Upper lobe of left lung (tissue), 4 donors: ENCODE data around the gene TTC12.

Experiments
- POLR2A ChIP-seq, 4 donors: fragments of 450-650 bp; IDR thresholded peaks; one replicate each; pipeline ENCODE4 v1.5.1; 2016 to 2017; ENCODE audit warnings: antibody characterized with exemption in 4 of 4, mild to moderate bottlenecking in 2 of 4
- POLR2AphosphoS5 ChIP-seq, 2 donors: sonication (generic); formaldehyde crosslinking; IDR thresholded peaks; one replicate each; pipeline ENCODE4 v1.5.1; 2017; ENCODE audit warnings: antibody characterized with exemption in 2 of 2
- TF ChIP-seq, protein P1 (sequence below), 6 experiments: fragments of 450-650 bp in 4 of 6; fragments of 200-600 bp in 2 of 6; sonication (generic) in 2 of 6; IDR thresholded peaks; one replicate each; pipeline ENCODE4 v1.5.1; 2016 to 2019; ENCODE audit warnings: antibody characterized with exemption in 6 of 6

DNA sequence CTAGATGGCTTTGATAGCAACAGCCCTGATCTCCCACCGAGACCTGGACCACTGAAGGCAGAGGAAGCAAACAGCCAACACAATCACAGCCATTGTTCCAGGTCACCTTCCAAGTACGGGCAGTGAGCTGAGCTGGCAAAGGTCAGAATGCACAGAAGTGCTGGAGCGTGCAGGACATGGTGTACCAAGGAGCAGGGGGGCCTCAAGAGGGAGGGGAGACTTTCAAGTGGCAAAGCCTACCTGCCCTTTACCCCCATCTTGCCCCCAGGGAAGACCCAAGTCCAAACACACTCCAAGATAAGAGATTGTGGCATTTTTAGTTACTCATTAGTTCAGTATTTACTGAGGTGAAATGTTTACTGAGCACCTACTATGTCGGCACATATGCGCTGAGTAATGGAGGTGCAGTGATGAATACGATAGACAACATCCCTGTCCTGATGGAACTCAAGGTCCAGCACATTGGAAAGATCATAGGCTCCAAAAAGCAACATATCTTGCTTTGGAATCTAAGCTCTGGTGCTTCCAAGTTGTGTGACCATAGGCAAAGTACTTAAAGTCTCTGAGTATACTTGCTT is 26.0 kb upstream of the TTC12 start:
- TF ChIP-seq, protein P1, sequence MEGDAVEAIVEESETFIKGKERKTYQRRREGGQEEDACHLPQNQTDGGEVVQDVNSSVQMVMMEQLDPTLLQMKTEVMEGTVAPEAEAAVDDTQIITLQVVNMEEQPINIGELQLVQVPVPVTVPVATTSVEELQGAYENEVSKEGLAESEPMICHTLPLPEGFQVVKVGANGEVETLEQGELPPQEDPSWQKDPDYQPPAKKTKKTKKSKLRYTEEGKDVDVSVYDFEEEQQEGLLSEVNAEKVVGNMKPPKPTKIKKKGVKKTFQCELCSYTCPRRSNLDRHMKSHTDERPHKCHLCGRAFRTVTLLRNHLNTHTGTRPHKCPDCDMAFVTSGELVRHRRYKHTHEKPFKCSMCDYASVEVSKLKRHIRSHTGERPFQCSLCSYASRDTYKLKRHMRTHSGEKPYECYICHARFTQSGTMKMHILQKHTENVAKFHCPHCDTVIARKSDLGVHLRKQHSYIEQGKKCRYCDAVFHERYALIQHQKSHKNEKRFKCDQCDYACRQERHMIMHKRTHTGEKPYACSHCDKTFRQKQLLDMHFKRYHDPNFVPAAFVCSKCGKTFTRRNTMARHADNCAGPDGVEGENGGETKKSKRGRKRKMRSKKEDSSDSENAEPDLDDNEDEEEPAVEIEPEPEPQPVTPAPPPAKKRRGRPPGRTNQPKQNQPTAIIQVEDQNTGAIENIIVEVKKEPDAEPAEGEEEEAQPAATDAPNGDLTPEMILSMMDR (IDR thresholded peaks at IDR 0.05) = no peak
- TF ChIP-seq POLR2AphosphoS5 (IDR thresholded peaks at IDR 0.05) = no peak
- no peak for TF ChIP-seq POLR2A (IDR thresholded peaks at IDR 0.05)
